Liver (tissue), 9 donors: ENCODE results near the gene PPDPF. TPM values are rescaled to one million over a fixed set of nuclear protein-coding genes. Genes with fewer than 3 reads are reported as not detected.

Experiments
- DNase-seq: peaks from one replicate; pipeline ENCODE4 v3.0.0-alpha.2; 2017; ENCODE audit warnings: low spot score
- H3K27ac ChIP-seq, 2 donors: one replicate each; pipeline ENCODE4 v1.7.0; 2013; ENCODE audit warnings: inconsistent platforms in 2 of 2, low read length in 2 of 2, control low read depth in 1 of 2, low read depth in 1 of 2, mild to moderate bottlenecking in 1 of 2
- H3K27me3 ChIP-seq, 4 donors: one replicate each; pipeline versions ENCODE4 v1.6.1 to v1.7.0; 2013; ENCODE audit warnings: low read length in 3 of 4, inconsistent platforms in 1 of 4, mild to moderate bottlenecking in 1 of 4, moderate library complexity in 1 of 4; ENCODE audit not compliant: control insufficient read depth in 4 of 4, insufficient read depth in 4 of 4
- H3K36me3 ChIP-seq, 4 donors: one replicate each; pipeline versions ENCODE4 v1.6.1 to v1.7.0; 2013; ENCODE audit warnings: low read length in 3 of 4, mild to moderate bottlenecking in 3 of 4, low read depth in 1 of 4, moderate library complexity in 1 of 4; ENCODE audit not compliant: control insufficient read depth in 4 of 4, insufficient read depth in 3 of 4
- H3K4me1 ChIP-seq, 4 donors: one replicate each; pipeline versions ENCODE4 v1.6.1 to v1.7.0; 2013; ENCODE audit warnings: low read length in 3 of 4, mild to moderate bottlenecking in 3 of 4, moderate library complexity in 1 of 4; ENCODE audit not compliant: control insufficient read depth in 4 of 4, insufficient read depth in 4 of 4
- H3K4me3 ChIP-seq, 3 donors: one replicate each; pipeline versions ENCODE4 v1.6.1 to v1.7.0; 2013; ENCODE audit warnings: low read length in 3 of 3, control low read depth in 1 of 3, low read depth in 1 of 3, mild to moderate bottlenecking in 1 of 3
- H3K9ac ChIP-seq, 2 donors: one replicate each; pipeline ENCODE4 v1.7.0; 2013; ENCODE audit warnings: low read length in 2 of 2, mild to moderate bottlenecking in 2 of 2, moderate library complexity in 2 of 2, control low read depth in 1 of 2, low read depth in 1 of 2
- H3K9me3 ChIP-seq, 4 donors: one replicate each; pipeline versions ENCODE4 v1.6.1 to v1.7.0; 2013; ENCODE audit warnings: low read length in 3 of 4; ENCODE audit not compliant: control insufficient read depth in 4 of 4
- ATF3 ChIP-seq: IDR thresholded peaks from 2 replicates; pipeline ENCODE4 v1.6.1; 2016; ENCODE audit warnings: antibody characterized with exemption
- CTCF ChIP-seq: fragments of 150-350 bp; IDR thresholded peaks from 2 replicates; pipeline ENCODE4 v1.5.1; 2017; ENCODE audit warnings: improper control_type of control experiment, low read depth, low read length; ENCODE audit not compliant: missing input control
- EGR1 ChIP-seq, 2 donors: IDR thresholded peaks; 2 replicates each; pipeline ENCODE4 v1.6.1; 2016 to 2018; ENCODE audit warnings: antibody characterized with exemption in 2 of 2, low read depth in 2 of 2
- FOXA1 ChIP-seq: IDR thresholded peaks from 2 replicates; pipeline ENCODE4 v1.6.1; 2016; ENCODE audit warnings: antibody characterized with exemption
- FOXA2 ChIP-seq: IDR thresholded peaks from 2 replicates; pipeline ENCODE4 v1.6.1; 2016; ENCODE audit warnings: antibody characterized with exemption
- GABPA ChIP-seq, 2 donors: IDR thresholded peaks in 1 of 2; conservative IDR thresholded peaks in 1 of 2; 2 replicates each; pipeline ENCODE4 v1.6.1; 2016; ENCODE audit warnings: antibody characterized with exemption in 2 of 2, mild to moderate bottlenecking in 1 of 2, moderate library complexity in 1 of 2
- HNF4A ChIP-seq, 2 donors: conservative IDR thresholded peaks; 2 replicates each; pipeline ENCODE4 v1.6.1; 2016; ENCODE audit warnings: antibody characterized with exemption in 2 of 2, mild to moderate bottlenecking in 2 of 2
- HNF4G ChIP-seq: IDR thresholded peaks from 2 replicates; pipeline ENCODE4 v1.6.1; 2016; ENCODE audit warnings: antibody characterized with exemption
- JUND ChIP-seq, 2 donors: IDR thresholded peaks; 2 replicates each; pipeline ENCODE4 v1.6.1; 2016; ENCODE audit warnings: antibody characterized with exemption in 2 of 2
- MAX ChIP-seq: IDR thresholded peaks from 2 replicates; pipeline ENCODE4 v1.6.1; 2016; ENCODE audit warnings: antibody characterized with exemption
- NR2F2 ChIP-seq: IDR thresholded peaks from 2 replicates; pipeline ENCODE4 v1.6.1; 2016; ENCODE audit warnings: antibody characterized with exemption
- RAD21 ChIP-seq, 2 donors: IDR thresholded peaks; 2 replicates each; pipeline ENCODE4 v1.6.1; 2016; ENCODE audit warnings: antibody characterized with exemption in 2 of 2, mild to moderate bottlenecking in 2 of 2
- REST ChIP-seq: IDR thresholded peaks from 2 replicates; pipeline ENCODE4 v1.6.1; 2016; ENCODE audit warnings: antibody characterized with exemption, mild to moderate bottlenecking
- RXRA ChIP-seq, 2 donors: IDR thresholded peaks; 2 replicates each; pipeline ENCODE4 v1.6.1; 2017 to 2018; ENCODE audit warnings: antibody characterized with exemption in 2 of 2, mild to moderate bottlenecking in 1 of 2
- SP1 ChIP-seq: IDR thresholded peaks from 2 replicates; pipeline ENCODE4 v1.6.1; 2018; ENCODE audit warnings: antibody characterized with exemption, mild to moderate bottlenecking
- TAF1 ChIP-seq: conservative IDR thresholded peaks from 2 replicates; pipeline ENCODE4 v1.6.1; 2016; ENCODE audit warnings: antibody characterized with exemption, mild to moderate bottlenecking
- YY1 ChIP-seq: IDR thresholded peaks from 2 replicates; pipeline ENCODE4 v1.6.1; 2016; ENCODE audit warnings: antibody characterized with exemption, mild to moderate bottlenecking
- ZBTB33 ChIP-seq: IDR thresholded peaks from 2 replicates; pipeline ENCODE4 v1.6.1; 2016; ENCODE audit warnings: antibody characterized with exemption
- WGBS: extraction: QIAGEN DNeasy Blood & Tissue Kit; methylation state at CpG from one replicate; pipeline ENCODE4 v1.1.7; 2013; 5-methylcytosine and 5-hydroxymethylcytosine counted together
- polyA plus RNA-seq, 2 donors: library from polyadenylated mRNA; stranded (reverse) in 1 of 2; unstranded in 1 of 2; fragments of 200-250 nt in 1 of 2; fragments of >200 nt in 1 of 2; fragmentation: Nextera tagmentation in 1 of 2; extraction: Ambion mirVana in 1 of 2; gene quantifications; one replicate each; pipeline versions ENCODE4 v1.2.1 to v1.2.3, GENCODE V29; 2013 to 2015
- total RNA-seq, 2 donors: library from RNA; depleted of rRNA; stranded (reverse); fragments of >200 nt; gene quantifications; one replicate each; pipeline ENCODE4 v1.2.3, GENCODE V29; 2014
- donor health status: healthy.
- donor health status: healthy.
- donor health status: healthy.
- donor health status: healthy.
- donor health status: healthy.

Gene PPDPF
- total and polyA plus RNA-seq, 4 donors, result 8.3 to 196 (median 25.3) TPM

- no peak for DNase-seq
- Histone ChIP-seq H3K27me3 (no peaks in the 10 kb centered on the region), H3K4me3 (no peak overlapping the region), H3K4me1 (no peaks in the 10 kb centered on the region), H3K27ac (no peak overlapping the region), H3K36me3 (no peaks in the 10 kb centered on the region), H3K9me3 (no peaks in the 10 kb centered on the region), H3K9ac (no peak overlapping the region)
- no peak for TF ChIP-seq NR2F2
- TF ChIP-seq GABPA (IDR thresholded peaks at IDR 0.05 in 1 of 2, conservative IDR thresholded peaks at IDR 0.05 in 1 of 2), result no peak
- no peak for TF ChIP-seq HNF4A (conservative IDR thresholded peaks at IDR 0.05)
- TF ChIP-seq FOXA1, result no peak
- 88% methylated on average over 10 of the region's 10 CpGs for WGBS
These were observed 22.6 kb downstream of the PPDPF start for GRCh38 chr20:63543131-63543530.

GRCh38 chr20:63543733-63544132 lies 23.2 kb downstream of the PPDPF start:
- 80% methylated on average over 6 of the region's 6 CpGs for WGBS
- H3K27me3 ChIP-seq, result no peaks in the 10 kb centered on the region

More at GRCh38 chr20:63543733-63544132, 23.2 kb downstream of the PPDPF start:
- Histone ChIP-seq H3K27ac (no peak overlapping the region), H3K9me3 (no peaks in the 10 kb centered on the region), H3K36me3 (no peaks in the 10 kb centered on the region), H3K4me1 (no peaks in the 10 kb centered on the region), H3K9ac (no peak overlapping the region), H3K4me3 (no peak overlapping the region)
- no peak for DNase-seq
- TF ChIP-seq SP1 (no peak), YY1 (no peak), EGR1 (IDR thresholded peaks at IDR 0.05; ENCODE audit: low read depth in 2 of 2) (no peak), ZBTB33 (no peak), REST (no peak), HNF4G (no peak), FOXA1 (no peak), FOXA2 (no peak), ATF3 (no peak), NR2F2 (no peak), CTCF (no peak), RAD21 (IDR thresholded peaks at IDR 0.05) (no peak), RXRA (IDR thresholded peaks at IDR 0.05) (no peak), MAX (no peak), TAF1 (no peak), HNF4A (conservative IDR thresholded peaks at IDR 0.05) (no peak), JUND (IDR thresholded peaks at IDR 0.05) (no peak), GABPA (IDR thresholded peaks at IDR 0.05 in 1 of 2, conservative IDR thresholded peaks at IDR 0.05 in 1 of 2) (no peak)
